Upper lobe of left lung (tissue), 4 donors: Measurements from ENCODE around the gene AFAP1L2.

Source experiments
- CTCF ChIP-seq, 6 experiments: fragments of 450-650 bp in 4 of 6; fragments of 200-600 bp in 2 of 6; sonication (generic) in 2 of 6; IDR thresholded peaks; one replicate each; pipeline ENCODE4 v1.5.1; 2016 to 2019; ENCODE audit warnings: antibody characterized with exemption in 6 of 6
- EP300 ChIP-seq, 4 donors: sonication (generic); formaldehyde crosslinking; IDR thresholded peaks; one replicate each; pipeline ENCODE4 v1.5.1; 2017; ENCODE audit warnings: antibody characterized with exemption in 4 of 4, control low read depth in 2 of 4

- no peak for TF ChIP-seq EP300 (IDR thresholded peaks at IDR 0.05)
- TF ChIP-seq CTCF (IDR thresholded peaks at IDR 0.05), result no peak
Observed at GRCh38 chr10:114291516-114291915, 112.8 kb downstream of the AFAP1L2 start.
